ENCODE measurements around the gene ATP6V1B1.

ATP6V1B1 gene

DNA sequence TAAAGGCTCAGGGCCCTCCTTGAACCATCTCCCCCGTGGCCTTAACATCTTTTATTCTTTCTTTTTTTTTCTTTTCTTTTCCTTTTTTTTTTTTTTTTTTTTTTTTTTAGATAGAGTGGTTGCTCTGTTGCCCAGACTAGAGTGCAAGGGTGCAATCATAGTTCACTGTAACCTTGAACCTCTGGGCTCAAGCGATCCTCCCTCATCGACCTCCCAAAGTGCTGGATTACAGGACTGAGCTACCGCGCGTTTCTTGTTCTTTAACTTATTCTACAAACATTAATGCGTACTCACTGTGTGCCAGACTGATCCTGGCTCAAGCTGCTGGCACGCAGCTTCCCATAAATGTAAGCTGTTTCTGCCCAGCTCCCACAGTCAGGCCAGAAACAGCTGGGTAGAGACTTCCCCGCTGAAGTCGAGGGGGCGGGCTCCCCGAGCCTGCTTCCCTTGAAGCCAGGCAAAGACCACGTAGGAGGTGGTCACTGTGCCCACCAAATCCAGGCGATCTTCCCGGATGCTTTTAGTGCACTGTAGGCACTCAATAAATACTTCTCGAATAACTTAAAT is 29.2 kb upstream of the ATP6V1B1 start:
- no peaks in the 10 kb centered on the region for H3K9me3 Mint-ChIP-seq
- DNase-seq: no peak
- no peak for ATAC-seq
- H3K27me3 Mint-ChIP-seq: peaks cover 81% of the 10 kb centered on the region
- peak overlapping the region; percentile 19 for H3K4me3 Mint-ChIP-seq
- no peak overlapping the region for H3K27ac Mint-ChIP-seq
- H3K4me1 Mint-ChIP-seq: peaks cover 9% of the 10 kb centered on the region
- H3K36me3 Mint-ChIP-seq (ENCODE audit: low read depth): no peaks in the 10 kb centered on the region

DNA sequence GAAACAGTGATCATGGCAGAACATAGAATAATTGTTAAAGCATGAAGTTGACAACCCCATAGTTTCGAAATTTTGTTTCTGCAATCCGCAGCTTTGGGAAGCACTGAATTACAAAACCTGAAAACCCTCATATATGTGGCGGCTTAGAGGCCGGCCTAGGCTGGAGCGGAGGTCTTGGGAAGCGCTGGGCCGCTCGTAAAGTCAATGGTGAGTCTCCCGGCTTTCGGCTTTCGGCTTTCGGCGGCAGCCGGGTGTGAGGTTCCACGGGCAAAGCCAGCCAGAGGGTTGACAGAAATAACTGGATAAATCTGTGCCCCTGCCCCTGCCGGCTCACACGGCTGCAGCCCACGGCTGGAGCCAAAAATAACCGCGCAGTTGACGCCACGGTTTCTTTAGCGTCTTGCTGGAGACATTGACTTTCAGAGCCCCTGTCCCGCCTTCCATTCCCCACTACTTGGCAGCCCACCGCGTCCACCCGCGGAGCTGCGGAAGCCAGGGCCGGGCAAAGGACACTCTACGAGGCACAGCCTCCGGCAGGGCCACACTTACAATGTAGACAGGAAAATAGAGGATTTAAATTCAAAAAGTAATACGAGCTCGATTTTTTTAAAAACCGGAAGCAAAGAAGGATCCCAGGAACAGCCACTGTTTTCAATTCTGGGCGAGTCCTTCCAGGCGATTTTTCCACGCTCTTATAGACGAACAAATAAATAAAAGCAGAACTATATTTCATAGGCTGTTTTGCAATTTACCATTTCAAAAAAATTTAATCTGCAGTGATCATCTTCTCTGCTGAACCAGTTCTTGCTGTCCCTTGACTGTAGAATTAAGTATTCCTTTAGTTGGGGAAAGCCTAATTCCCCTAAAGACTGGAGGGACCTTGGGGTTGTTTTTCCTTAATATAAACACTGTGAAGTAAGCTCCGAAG is 28.3 kb upstream of the ATP6V1B1 start:
- Mint-ChIP-seq H3K4me3 (peak overlapping the region; percentile 63), H3K27me3 (peaks cover 79% of the 10 kb centered on the region), H3K9me3 (no peaks in the 10 kb centered on the region), H3K4me1 (peaks cover 7% of the 10 kb centered on the region), H3K36me3 (ENCODE audit: low read depth) (no peaks in the 10 kb centered on the region), H3K27ac (no peak overlapping the region)
- ATAC-seq (no peak), DNase-seq (no peak)

DNA sequence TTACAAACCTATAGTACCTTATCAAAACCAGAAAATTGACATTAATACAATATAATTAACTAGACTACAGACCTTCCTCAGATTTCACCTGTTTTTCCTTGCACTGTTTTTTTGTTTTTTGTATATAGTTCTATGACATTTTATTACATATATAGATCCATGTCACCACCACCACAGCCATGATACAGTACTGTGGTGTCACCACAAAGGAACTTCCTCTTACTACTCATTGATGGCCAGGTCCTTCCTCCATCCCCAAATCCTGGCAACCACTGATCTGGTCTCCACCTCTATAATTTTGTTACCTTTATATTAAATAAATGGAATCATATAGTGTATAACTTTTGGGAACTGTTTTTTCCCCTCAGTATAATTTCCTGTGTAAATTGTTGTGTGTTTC is 19.4 kb upstream of the ATP6V1B1 start:
- Mint-ChIP-seq H3K27ac (no peak overlapping the region), H3K4me3 (no peak overlapping the region), H3K27me3 (peaks cover 37% of the 10 kb centered on the region), H3K9me3 (no peaks in the 10 kb centered on the region), H3K36me3 (ENCODE audit: low read depth) (no peaks in the 10 kb centered on the region), H3K4me1 (no peaks in the 10 kb centered on the region)
- DNase-seq: no peak
- no peak for ATAC-seq

DNA sequence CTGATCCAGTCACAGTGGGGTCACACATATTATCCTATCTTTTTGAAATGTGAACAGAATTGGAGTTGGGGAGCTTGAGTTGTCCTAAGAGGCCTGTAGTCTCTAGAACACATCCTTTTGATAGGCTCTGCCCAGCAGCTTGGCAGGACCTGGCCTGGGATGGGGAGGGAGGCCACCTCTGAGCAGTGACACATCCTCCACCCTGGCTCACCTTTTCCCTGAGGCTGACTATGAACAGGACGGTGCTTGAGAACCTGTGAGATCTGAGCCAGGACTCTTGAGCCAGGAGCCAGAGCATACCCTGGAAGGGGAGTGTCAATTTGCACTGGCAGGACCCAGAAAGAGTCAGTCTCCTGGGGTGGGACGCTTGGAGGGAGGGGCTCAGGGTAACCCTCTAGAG is 17.7 kb upstream of the ATP6V1B1 start:
- no peak for ATAC-seq
- Mint-ChIP-seq H3K4me3 (no peak overlapping the region), H3K27me3 (peaks cover 26% of the 10 kb centered on the region)

DNA sequence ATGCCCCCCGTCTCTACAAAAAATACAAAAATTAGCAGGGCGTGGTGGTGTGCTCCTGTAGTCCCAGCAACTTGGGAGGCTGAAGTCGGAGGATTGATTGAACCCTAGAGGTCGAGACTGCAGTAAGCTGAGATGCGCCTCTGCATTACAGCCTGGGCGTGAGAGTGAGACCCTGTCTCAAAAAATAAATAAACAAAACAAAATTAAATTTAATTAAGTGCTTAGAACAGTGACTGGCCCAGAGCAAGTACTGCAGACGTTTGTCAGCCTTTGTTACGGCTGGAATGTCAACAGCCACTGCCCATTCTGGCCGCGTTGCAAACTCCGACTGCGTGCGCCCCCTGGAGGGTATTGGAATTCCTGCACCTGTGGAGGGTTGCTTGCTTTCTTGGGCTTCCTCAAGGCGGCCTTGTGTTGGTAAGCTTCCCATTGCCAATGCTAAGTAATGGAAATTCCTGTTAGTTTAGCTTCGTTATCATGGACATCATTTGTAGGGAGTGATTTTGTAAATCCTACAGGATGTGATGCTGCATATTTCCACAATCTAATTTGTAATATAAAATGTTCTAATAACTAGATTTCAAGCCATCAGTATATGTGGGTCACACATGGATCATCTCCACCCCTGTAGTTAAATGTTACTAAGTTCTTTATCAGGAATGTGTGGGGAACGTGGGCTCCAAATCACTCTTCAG is 15.9 kb upstream of the ATP6V1B1 start:
- no peaks in the 10 kb centered on the region for H3K4me1 Mint-ChIP-seq
- H3K36me3 Mint-ChIP-seq (ENCODE audit: low read depth): no peaks in the 10 kb centered on the region
- DNase-seq: peak; percentile 81
- H3K27ac Mint-ChIP-seq: no peak overlapping the region
- no peak overlapping the region for H3K4me3 Mint-ChIP-seq
- peak; percentile 59 for ATAC-seq
- H3K27me3 Mint-ChIP-seq: peaks cover 27% of the 10 kb centered on the region
- no peaks in the 10 kb centered on the region for H3K9me3 Mint-ChIP-seq

More for the DNA sequence above, 17.7 kb upstream of the ATP6V1B1 start:
- H3K9me3 Mint-ChIP-seq: no peaks in the 10 kb centered on the region
- no peaks in the 10 kb centered on the region for H3K36me3 Mint-ChIP-seq (ENCODE audit: low read depth)
- H3K4me1 Mint-ChIP-seq: no peaks in the 10 kb centered on the region
- no peak overlapping the region for H3K27ac Mint-ChIP-seq
- no peak for DNase-seq

DNA sequence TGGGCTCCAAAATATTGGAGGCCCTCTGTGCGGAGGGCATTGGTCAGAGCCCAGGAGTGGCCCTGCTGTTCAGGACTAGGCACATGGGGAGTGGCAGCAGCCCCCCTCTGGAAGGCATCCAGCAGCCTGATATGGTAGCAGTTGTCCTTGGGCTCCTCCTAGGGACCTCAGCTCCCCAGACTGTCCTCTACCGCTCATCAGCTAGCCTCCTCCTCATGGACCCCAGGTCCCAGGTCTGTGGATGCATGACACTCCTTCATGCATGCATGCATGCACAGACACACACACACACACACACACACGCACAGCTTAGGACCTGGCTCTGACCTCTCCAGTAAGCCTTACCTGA is 15.4 kb upstream of the ATP6V1B1 start:
- H3K9me3 Mint-ChIP-seq: no peaks in the 10 kb centered on the region
- ATAC-seq (no peak), DNase-seq (no peak)
- no peak overlapping the region for H3K27ac Mint-ChIP-seq
- peaks cover 23% of the 10 kb centered on the region for H3K27me3 Mint-ChIP-seq
- H3K36me3 Mint-ChIP-seq (ENCODE audit: low read depth): no peaks in the 10 kb centered on the region
- no peaks in the 10 kb centered on the region for H3K4me1 Mint-ChIP-seq
- no peak overlapping the region for H3K4me3 Mint-ChIP-seq

DNA sequence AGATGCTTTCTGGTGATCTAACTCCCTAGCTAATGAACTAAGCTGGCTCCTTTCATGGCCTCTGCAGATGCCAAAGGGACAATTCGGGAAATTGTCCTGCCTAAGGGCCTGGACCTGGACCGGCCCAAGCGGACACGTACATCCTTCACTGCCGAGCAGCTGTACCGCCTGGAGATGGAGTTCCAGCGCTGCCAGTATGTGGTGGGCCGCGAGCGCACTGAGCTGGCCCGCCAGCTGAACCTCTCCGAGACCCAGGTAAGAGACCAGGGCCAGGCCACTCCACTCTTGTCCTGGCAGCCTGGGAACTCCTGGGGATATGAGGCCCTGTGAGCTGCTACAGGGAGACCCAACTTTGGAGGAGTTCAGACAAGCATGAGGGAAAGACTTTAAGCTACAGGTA is 14.7 kb upstream of the ATP6V1B1 start:
- Mint-ChIP-seq H3K4me1 (no peaks in the 10 kb centered on the region), H3K4me3 (no peak overlapping the region), H3K9me3 (no peaks in the 10 kb centered on the region), H3K27me3 (peaks cover 20% of the 10 kb centered on the region), H3K27ac (no peak overlapping the region), H3K36me3 (ENCODE audit: low read depth) (no peaks in the 10 kb centered on the region)
- DNase-seq (no peak), ATAC-seq (no peak)

DNA sequence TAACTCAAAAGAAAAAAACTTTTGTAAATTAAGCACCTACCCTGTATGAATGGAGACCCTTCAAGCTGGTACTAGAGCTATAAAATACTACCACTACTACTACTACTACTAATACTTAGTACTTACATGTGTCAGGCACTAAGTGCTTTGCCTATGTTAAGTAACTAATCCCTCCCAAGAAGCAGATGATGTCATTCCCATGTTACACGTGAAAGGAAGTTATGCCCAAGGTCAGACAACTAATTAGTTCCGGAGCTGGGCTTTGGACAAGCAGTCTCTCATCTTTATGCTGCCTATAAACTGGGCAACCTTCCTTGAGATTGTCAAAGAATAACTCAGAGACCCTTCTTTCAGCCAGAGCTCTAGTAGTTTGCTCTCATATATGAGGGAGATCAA is 13.9 kb upstream of the ATP6V1B1 start:
- ATAC-seq (no peak), DNase-seq (no peak)
- no peaks in the 10 kb centered on the region for H3K36me3 Mint-ChIP-seq (ENCODE audit: low read depth)
- no peaks in the 10 kb centered on the region for H3K9me3 Mint-ChIP-seq
- H3K27ac Mint-ChIP-seq: no peak overlapping the region
- H3K4me1 Mint-ChIP-seq: no peaks in the 10 kb centered on the region
- H3K4me3 Mint-ChIP-seq: no peak overlapping the region
- peaks cover 17% of the 10 kb centered on the region for H3K27me3 Mint-ChIP-seq

DNA sequence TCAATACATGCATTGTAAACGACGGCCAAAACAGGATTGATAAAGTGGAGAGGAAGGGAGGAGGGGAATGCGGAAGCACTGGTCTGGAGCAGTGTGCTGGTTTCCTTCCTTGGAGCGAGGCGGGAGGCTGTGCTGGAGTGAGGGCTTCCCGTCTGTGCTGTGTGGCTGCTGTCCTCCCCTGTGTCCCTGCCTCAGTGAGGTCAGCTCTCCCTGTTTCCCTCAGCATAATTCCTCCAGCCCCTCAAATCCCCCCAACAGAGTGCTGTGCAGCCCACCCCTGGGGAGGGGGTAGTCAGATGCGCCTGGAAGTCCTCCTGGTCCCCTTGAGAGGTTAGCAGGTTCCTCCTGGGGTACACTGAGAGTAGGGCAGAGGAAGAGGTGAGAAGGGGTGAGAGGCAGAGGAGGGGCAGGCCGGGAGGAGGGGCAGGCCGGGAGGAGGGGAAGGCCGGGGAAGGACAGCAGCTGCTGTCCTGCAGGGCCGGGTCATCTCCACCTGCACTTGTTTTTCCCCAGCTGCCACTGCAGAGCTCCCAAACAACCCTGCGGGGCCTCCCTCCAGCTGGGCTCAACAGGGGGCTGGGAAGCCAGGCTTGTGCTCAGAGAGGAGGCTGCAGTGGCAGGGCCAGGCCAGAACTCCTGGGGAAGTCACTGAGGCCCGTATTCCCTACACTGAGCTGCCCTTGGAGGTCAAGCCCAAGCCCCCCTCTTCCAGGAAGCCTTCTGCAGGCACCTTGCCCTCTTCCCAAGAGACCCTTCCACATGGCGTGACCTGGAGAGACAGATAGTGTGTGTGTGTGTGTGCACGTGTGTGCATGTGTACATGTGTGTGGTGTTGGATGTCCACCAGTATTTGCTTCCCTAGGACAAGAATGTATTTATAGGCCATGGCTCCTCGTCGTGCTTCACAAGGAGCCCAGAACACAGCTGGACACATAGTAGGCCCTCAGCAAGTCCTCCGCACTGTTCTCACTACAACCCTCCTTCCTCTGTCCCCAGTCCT is 13.2 kb upstream of the ATP6V1B1 start:
- no peaks in the 10 kb centered on the region for H3K36me3 Mint-ChIP-seq (ENCODE audit: low read depth)
- DNase-seq: no peak
- ATAC-seq: no peak
- no peak overlapping the region for H3K4me3 Mint-ChIP-seq
- peaks cover 14% of the 10 kb centered on the region for H3K27me3 Mint-ChIP-seq
- H3K9me3 Mint-ChIP-seq: no peaks in the 10 kb centered on the region
- H3K4me1 Mint-ChIP-seq: no peaks in the 10 kb centered on the region
- no peak overlapping the region for H3K27ac Mint-ChIP-seq

DNA sequence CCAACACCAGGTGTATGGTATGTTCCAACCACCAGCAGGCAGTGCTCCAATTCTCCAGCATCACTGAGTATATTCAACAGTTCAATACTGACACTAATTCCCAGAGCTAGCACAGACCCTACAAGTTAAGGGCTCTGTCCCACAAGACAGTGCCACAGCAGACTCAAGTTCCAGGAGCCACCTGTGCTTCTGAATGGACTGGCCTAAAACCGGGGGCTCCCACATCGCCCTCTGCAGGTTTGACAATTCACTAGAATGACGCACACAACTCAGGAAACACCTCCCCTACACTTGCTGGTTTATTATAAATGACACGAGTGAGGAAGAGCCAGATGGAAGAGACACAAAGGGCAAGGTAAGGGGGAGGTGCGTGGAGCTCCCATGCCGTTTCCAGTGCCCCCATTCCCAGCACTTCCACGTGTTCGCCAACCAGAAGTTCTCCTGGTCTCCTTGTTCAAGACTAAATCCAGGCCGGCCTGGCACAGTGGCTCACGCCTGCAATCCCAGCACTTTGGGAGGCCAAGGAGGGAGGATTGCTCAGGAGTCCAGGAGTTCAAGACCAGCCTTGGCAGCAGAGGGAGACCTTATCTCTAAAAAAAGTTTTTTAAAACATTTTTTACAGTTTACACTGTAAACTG is 12.2 kb upstream of the ATP6V1B1 start:
- Mint-ChIP-seq H3K27ac (no peak overlapping the region), H3K9me3 (no peaks in the 10 kb centered on the region), H3K36me3 (ENCODE audit: low read depth) (no peaks in the 10 kb centered on the region), H3K27me3 (peaks cover 5% of the 10 kb centered on the region), H3K4me1 (no peaks in the 10 kb centered on the region), H3K4me3 (no peak overlapping the region)
- ATAC-seq (no peak), DNase-seq (no peak)

DNA sequence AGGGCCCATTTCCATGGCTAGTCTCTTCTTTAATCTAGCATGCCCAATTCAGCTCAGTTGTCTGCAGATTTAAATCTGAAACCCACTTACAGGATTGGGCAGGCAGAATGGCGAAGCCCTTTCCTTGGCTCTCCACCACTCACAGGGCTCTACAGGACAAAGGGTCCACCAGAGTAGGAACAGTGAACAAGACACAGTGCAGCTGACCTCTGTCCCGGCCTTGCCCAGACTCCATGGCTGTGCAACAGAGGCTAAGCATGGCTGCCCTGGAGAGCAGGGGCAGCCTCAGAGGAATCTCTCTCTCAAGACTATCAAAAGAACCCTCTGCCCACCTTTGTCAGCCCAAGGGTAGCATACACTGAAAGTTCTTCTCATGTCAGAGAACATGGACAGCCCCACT is 9.7 kb upstream of the ATP6V1B1 start:
- Mint-ChIP-seq H3K27ac (no peak overlapping the region), H3K4me1 (no peaks in the 10 kb centered on the region), H3K27me3 (peaks cover 3% of the 10 kb centered on the region), H3K36me3 (ENCODE audit: low read depth) (no peaks in the 10 kb centered on the region), H3K4me3 (no peak overlapping the region), H3K9me3 (no peaks in the 10 kb centered on the region)
- no peak for DNase-seq
- ATAC-seq: no peak

DNA sequence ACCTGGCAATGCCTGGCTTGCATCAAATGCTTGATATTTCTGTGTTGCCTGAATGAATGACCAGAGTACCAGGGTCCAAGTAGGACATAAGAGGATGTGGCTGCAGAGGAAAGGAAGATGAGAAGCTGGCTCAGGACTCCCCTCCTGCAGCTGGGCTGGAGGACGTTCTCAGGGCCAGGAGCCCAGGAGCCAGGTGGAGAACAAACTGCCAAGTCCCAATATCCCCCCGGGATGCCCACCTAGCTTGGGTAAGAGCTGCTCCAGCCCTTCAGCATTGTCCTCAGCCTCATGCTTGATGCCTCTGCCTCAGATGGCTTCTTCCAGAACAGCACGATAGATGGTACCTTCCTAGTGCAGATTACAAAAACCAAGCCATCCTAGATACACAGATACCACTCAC is 8.6 kb upstream of the ATP6V1B1 start:
- Mint-ChIP-seq H3K4me1 (no peaks in the 10 kb centered on the region), H3K4me3 (no peak overlapping the region), H3K27me3 (peaks cover 3% of the 10 kb centered on the region), H3K36me3 (ENCODE audit: low read depth) (no peaks in the 10 kb centered on the region), H3K9me3 (no peaks in the 10 kb centered on the region), H3K27ac (no peak overlapping the region)
- ATAC-seq (no peak), DNase-seq (no peak)

DNA sequence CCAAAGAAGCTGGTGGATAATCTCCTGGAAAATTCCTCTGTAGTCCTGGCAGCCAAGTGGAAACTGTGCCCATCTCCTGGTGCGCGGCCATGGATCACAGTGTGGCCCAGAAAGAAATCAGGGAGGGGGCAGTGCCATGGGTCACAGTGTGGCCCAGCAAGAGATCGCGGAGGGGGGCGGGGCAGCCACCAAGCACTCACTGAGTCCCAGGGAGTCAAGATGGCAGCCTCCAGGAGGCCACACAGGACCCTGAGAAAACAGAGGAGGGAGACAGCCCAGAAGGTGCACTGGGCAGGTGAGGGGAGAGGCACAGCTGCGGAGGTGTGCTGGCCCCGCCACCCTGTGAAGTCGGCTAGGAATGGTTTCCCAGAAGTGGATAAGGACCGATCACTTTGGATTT is 8.1 kb upstream of the ATP6V1B1 start:
- DNase-seq (no peak), ATAC-seq (no peak)
- H3K9me3 Mint-ChIP-seq: no peaks in the 10 kb centered on the region
- no peak overlapping the region for H3K27ac Mint-ChIP-seq
- peaks cover 3% of the 10 kb centered on the region for H3K27me3 Mint-ChIP-seq
- H3K4me3 Mint-ChIP-seq: no peak overlapping the region
- H3K4me1 Mint-ChIP-seq: no peaks in the 10 kb centered on the region
- H3K36me3 Mint-ChIP-seq (ENCODE audit: low read depth): no peaks in the 10 kb centered on the region

DNA sequence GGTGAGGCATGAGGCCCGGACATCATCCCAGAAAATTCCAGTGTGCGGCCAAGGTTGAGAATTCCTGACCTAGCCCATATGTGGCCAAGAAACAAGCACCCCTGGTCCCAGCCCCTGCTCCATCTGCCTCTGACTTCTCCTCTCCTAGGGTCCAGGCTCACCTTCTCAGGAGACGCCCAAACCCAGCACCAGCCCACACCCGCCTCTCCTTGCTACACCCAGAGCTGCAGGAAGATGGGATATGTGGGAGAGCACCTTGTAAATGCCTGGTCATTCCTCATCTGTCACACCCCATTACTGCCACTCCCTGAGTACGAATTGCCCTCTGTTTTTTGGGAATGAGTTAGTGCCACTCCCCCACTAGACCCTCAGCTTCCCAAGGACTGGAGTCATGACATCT is 7.3 kb upstream of the ATP6V1B1 start:
- DNase-seq (no peak), ATAC-seq (no peak)
- H3K27me3 Mint-ChIP-seq: peaks cover 2% of the 10 kb centered on the region
- H3K4me1 Mint-ChIP-seq: no peaks in the 10 kb centered on the region
- no peaks in the 10 kb centered on the region for H3K36me3 Mint-ChIP-seq (ENCODE audit: low read depth)
- no peak overlapping the region for H3K4me3 Mint-ChIP-seq
- H3K9me3 Mint-ChIP-seq: no peaks in the 10 kb centered on the region
- no peak overlapping the region for H3K27ac Mint-ChIP-seq
